Sigmoid colon (tissue), 4 donors: ENCODE results near the gene DACH2.

Experiments
- EP300 ChIP-seq, 4 donors: sonication (generic); formaldehyde crosslinking; IDR thresholded peaks; one replicate each; pipeline ENCODE4 v1.6.1; 2017; ENCODE audit warnings: antibody characterized with exemption in 4 of 4
- POLR2A ChIP-seq, 2 donors: fragments of 450-650 bp; IDR thresholded peaks; one replicate each; pipeline ENCODE4 v1.6.1; 2016; ENCODE audit warnings: antibody characterized with exemption in 2 of 2, mild to moderate bottlenecking in 2 of 2, moderate library complexity in 2 of 2
- TF ChIP-seq, protein P1 (sequence below), 4 experiments: fragments of 450-650 bp in 3 of 4; fragments of 200-600 bp in 1 of 4; IDR thresholded peaks; one replicate each; pipeline ENCODE4 v1.5.1; 2016 to 2019; ENCODE audit warnings: antibody characterized with exemption in 4 of 4, mild to moderate bottlenecking in 3 of 4, moderate library complexity in 2 of 4

GRCh38 chrX:86696951-86697350, 548.7 kb downstream of the DACH2 start:
- TF ChIP-seq, protein P1, sequence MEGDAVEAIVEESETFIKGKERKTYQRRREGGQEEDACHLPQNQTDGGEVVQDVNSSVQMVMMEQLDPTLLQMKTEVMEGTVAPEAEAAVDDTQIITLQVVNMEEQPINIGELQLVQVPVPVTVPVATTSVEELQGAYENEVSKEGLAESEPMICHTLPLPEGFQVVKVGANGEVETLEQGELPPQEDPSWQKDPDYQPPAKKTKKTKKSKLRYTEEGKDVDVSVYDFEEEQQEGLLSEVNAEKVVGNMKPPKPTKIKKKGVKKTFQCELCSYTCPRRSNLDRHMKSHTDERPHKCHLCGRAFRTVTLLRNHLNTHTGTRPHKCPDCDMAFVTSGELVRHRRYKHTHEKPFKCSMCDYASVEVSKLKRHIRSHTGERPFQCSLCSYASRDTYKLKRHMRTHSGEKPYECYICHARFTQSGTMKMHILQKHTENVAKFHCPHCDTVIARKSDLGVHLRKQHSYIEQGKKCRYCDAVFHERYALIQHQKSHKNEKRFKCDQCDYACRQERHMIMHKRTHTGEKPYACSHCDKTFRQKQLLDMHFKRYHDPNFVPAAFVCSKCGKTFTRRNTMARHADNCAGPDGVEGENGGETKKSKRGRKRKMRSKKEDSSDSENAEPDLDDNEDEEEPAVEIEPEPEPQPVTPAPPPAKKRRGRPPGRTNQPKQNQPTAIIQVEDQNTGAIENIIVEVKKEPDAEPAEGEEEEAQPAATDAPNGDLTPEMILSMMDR (IDR thresholded peaks at IDR 0.05), result no peak
- TF ChIP-seq EP300 (IDR thresholded peaks at IDR 0.05), result no peak
- TF ChIP-seq POLR2A (IDR thresholded peaks at IDR 0.05), result no peak
